Inferior parietal cortex (tissue), 1 donor: ENCODE measurements around the gene LHPP.

Experiments used
- DNase-seq: peaks from one replicate; pipeline ENCODE4 v3.0.0-alpha.2; 2016; ENCODE audit errors: extremely low spot score

LHPP gene

GRCh38 chr10:124554085-124554858 lies 92.6 kb downstream of the LHPP start:
- no peak for DNase-seq

- no peak for DNase-seq
Measured at GRCh38 chr10:124557167-124557566, 95.5 kb downstream of the LHPP start.

- no peak for DNase-seq
Measured at GRCh38 chr10:124557648-124558338, 96.2 kb downstream of the LHPP start.

GRCh38 chr10:124558339-124559321 lies 97.0 kb downstream of the LHPP start:
- no peak for DNase-seq

- DNase-seq, result no peak
Measured at GRCh38 chr10:124559372-124560132, 97.9 kb downstream of the LHPP start.

GRCh38 chr10:124560377-124561105 lies 98.9 kb downstream of the LHPP start:
- DNase-seq, result peak; percentile 60

- no peak for DNase-seq
Measured at GRCh38 chr10:124561206-124561605, 99.6 kb downstream of the LHPP start.

GRCh38 chr10:124562425-124563060 lies 100.9 kb downstream of the LHPP start:
- DNase-seq, result no peak

- no peak for DNase-seq
Measured at GRCh38 chr10:124563320-124564040, 101.9 kb downstream of the LHPP start.

- no peak for DNase-seq
Measured at GRCh38 chr10:124564881-124565280, 103.3 kb downstream of the LHPP start.

GRCh38 chr10:124565565-124566221 lies 104.1 kb downstream of the LHPP start:
- DNase-seq, result no peak

GRCh38 chr10:124566222-124566888 lies 104.7 kb downstream of the LHPP start:
- DNase-seq, result no peak

- no peak for DNase-seq
Measured at GRCh38 chr10:124566981-124567835, 105.6 kb downstream of the LHPP start.

GRCh38 chr10:124568339-124568738 lies 106.7 kb downstream of the LHPP start:
- no peak for DNase-seq

- DNase-seq, result no peak
Measured at GRCh38 chr10:124568848-124569622, 107.4 kb downstream of the LHPP start.

GRCh38 chr10:124569623-124570470 lies 108.2 kb downstream of the LHPP start:
- DNase-seq, result no peak
